ENCODE results near the gene CLDN19.
"Not testable (repeated sequence)": the region's sequence is repeated elsewhere in the genome, so short reads cannot be mapped to it uniquely, and the experiment has no call there.

Gene CLDN19

GRCh38 chr1:42723511-42723910 is 16.5 kb downstream of the CLDN19 start:
- TF ChIP-seq, protein P1, sequence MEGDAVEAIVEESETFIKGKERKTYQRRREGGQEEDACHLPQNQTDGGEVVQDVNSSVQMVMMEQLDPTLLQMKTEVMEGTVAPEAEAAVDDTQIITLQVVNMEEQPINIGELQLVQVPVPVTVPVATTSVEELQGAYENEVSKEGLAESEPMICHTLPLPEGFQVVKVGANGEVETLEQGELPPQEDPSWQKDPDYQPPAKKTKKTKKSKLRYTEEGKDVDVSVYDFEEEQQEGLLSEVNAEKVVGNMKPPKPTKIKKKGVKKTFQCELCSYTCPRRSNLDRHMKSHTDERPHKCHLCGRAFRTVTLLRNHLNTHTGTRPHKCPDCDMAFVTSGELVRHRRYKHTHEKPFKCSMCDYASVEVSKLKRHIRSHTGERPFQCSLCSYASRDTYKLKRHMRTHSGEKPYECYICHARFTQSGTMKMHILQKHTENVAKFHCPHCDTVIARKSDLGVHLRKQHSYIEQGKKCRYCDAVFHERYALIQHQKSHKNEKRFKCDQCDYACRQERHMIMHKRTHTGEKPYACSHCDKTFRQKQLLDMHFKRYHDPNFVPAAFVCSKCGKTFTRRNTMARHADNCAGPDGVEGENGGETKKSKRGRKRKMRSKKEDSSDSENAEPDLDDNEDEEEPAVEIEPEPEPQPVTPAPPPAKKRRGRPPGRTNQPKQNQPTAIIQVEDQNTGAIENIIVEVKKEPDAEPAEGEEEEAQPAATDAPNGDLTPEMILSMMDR (IDR thresholded peaks at IDR 0.05; ENCODE audit: control extremely low read depth, extremely low read depth, low read depth, missing control alignments) = no peak
- ChIA-PET POLR2A (interaction anchor here (0.7 kb wide), 1 partner anchor 347 kb away, joined by 5 read pairs; no protein-coding TSS in a partner anchor), CTCF (no interaction called here)
- DNase-seq (ENCODE audit: extremely low spot score) = no peak

DNA sequence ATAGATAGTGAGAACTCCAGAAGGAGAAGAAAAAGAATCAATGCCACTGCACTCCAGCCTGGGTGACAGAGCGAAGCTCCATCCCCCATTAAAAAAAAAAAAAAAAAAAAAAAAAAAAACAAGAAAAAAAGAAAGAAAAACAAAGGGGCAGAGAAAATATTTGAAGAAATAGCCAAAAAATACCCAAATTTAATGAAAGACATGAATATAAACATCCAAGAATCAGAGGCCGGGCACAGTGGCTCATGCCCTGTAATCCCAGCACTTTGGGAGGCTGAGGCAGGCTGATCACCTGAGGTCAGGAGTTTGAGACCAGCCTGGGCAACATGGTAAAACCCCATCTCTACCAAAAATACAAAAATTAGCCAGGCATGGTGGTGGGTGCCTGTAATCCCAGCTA is 17.6 kb downstream of the CLDN19 start:
- POLR2A ChIA-PET = not testable (repeated sequence)

GRCh38 chr1:42721926-42722325 is 18.1 kb downstream of the CLDN19 start:
- no peak for DNase-seq (ENCODE audit: extremely low spot score)
- POLR2A ChIA-PET = no interaction called here
- TF ChIP-seq, protein P1 (IDR thresholded peaks at IDR 0.05; ENCODE audit: control extremely low read depth, extremely low read depth, low read depth, missing control alignments) = no peak
- CTCF ChIA-PET = no interaction called here

More for the DNA sequence above, 17.6 kb downstream of the CLDN19 start:
- CTCF ChIA-PET; DNase-seq (ENCODE audit: extremely low spot score): not testable (repeated sequence)

DNA sequence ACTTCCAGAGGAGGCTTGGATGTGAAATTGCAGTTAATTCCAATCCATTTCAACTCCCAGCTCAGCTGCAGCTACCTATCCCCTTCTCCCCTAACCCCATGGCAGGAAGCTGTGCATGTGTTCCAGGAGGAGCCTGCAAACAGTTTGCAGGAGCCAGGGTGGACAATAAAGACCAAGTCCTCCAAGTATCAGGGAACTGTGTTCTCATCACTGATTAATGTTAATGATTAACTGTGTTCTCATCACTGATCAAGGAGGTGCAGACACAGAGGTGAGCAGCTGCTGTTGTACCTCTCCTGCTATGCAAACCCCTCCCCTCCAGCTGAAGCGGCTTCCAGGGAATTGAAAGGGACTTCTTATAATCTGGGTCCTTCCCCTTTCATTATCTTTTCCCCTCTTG is 19.2 kb downstream of the CLDN19 start:
- ChIA-PET CTCF (no interaction called here), POLR2A (no interaction called here)
- no peak for DNase-seq (ENCODE audit: extremely low spot score)
- TF ChIP-seq, protein P1 (IDR thresholded peaks at IDR 0.05; ENCODE audit: control extremely low read depth, extremely low read depth, low read depth, missing control alignments) = no peak

DNA sequence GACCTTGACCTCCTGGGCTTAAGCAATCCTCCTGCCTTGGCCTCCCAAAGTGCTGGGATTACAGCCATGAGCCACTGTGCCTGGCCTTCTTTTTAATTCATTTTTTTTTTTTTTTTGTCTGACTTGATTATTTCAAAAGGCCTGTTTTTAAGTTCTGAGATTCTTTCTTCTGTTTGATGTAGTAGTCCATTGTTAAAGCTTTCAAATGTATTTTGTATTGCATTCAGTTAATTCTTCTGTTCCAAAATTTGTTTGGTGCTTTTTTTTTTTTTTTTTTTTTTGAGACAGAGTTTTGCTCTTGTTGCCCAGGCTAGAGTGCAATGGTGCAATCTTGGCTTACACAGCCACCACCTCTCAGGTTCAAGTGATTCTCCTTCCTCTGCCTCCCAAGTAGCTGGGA is 25.6 kb downstream of the CLDN19 start:
- POLR2A ChIA-PET = interaction anchor here (0.7 kb wide), 1 partner anchor 44 kb away, joined by 6 read pairs; no protein-coding TSS in a partner anchor
- DNase-seq (ENCODE audit: extremely low spot score) = not testable (repeated sequence)
- CTCF ChIA-PET = interaction anchor here (0.9 kb wide), 1 partner anchor 48 kb away, joined by 3 read pairs; no protein-coding TSS in a partner anchor

DNA sequence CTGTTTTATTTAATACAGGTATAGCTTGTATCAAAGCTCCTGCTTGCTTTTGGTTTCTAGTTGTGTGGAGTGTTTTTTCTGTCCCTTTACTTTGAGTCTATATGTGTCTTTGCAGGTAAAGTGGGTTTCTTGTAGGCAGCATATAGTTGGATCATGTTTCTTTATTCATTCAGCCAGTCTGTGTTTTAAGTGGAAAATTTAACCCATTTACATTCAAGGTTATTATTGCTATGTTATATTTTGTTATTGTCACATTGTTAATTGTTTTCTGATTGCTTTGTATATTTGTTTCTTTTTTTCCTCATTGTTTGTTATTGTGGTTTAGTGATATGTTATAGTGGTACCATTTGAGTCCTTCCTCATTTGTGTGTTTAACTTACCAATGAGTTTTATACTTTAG is 26.7 kb downstream of the CLDN19 start:
- TF ChIP-seq, protein P1 (IDR thresholded peaks at IDR 0.05; ENCODE audit: control extremely low read depth, extremely low read depth, low read depth, missing control alignments) = no peak
- POLR2A ChIA-PET = no interaction called here
- CTCF ChIA-PET = no interaction called here
- no peak for DNase-seq (ENCODE audit: extremely low spot score)

GRCh38 chr1:42712808-42713207 is 27.2 kb downstream of the CLDN19 start:
- DNase-seq (ENCODE audit: extremely low spot score); CTCF ChIA-PET; POLR2A ChIA-PET: not testable (repeated sequence)

DNA sequence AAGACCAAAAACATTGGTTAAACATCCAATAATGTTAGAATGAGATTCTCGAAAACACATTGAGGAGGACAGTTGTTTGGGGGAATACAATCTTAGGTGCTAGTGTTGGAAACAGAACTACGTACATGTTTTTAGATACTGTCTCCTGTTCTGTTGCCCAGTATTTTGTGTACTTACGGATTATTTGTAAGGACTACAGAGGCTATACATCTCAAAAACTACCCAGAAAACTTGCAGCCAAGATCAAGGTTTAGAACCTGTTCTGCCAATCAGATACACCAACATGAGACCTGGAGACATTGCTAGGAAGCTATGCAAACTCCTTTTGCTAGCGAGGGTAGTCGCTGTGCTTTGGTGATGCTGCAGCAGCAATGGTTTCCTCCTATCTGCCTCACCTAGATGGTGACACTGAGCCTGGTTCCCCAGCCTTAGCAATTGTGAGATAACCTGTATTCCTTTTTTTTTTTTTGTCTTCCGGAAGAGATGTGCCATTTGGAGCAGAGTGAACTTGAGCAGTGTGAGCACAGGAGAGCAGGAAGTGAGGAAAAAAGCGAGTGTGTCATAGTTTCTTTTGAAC is 36.1 kb downstream of the CLDN19 start:
- CTCF ChIA-PET = no interaction called here
- no peak for DNase-seq (ENCODE audit: extremely low spot score)

More for the DNA sequence above, 36.1 kb downstream of the CLDN19 start:
- TF ChIP-seq, protein P1 (IDR thresholded peaks at IDR 0.05; ENCODE audit: control extremely low read depth, extremely low read depth, low read depth, missing control alignments) = no peak
- POLR2A ChIA-PET = no interaction called here
